Smooth muscle cell (in vitro differentiated cells): ENCODE measurements around the gene UBE2G1. TPM values are rescaled to one million over a fixed set of nuclear protein-coding genes. Genes with fewer than 3 reads are reported as not detected.

Experiments used
- DNase-seq: peaks from one replicate; lab custom pipeline; 2025; ENCODE audit not compliant: unreplicated experiment; lab: John Stamatoyannopoulos, UW
- H2AFZ ChIP-seq: fragments of 200-600 bp; sonication (generic); 2 replicates; pipeline ENCODE4 v1.6.0; 2016; ENCODE audit warnings: antibody characterized with exemption, low read depth, mild to moderate bottlenecking
- H3F3A ChIP-seq: fragments of 200-600 bp; sonication (generic); 2 replicates; pipeline ENCODE4 v1.6.0; 2017; ENCODE audit warnings: antibody characterized with exemption, low read depth
- H3K27ac ChIP-seq: fragments of 200-600 bp; sonication (generic); 2 replicates; pipeline ENCODE4 v1.5.1; 2016; ENCODE audit warnings: low read depth, mild to moderate bottlenecking
- H3K27me3 ChIP-seq: fragments of 200-600 bp; sonication (generic); 2 replicates; pipeline ENCODE4 v1.6.1; 2016; ENCODE audit warnings: low read depth, mild to moderate bottlenecking
- H3K36me3 ChIP-seq: fragments of 200-600 bp; sonication (generic); 2 replicates; pipeline ENCODE4 v1.5.1; 2016; ENCODE audit warnings: low read depth
- H3K4me1 ChIP-seq: fragments of 200-600 bp; sonication (generic); 2 replicates; pipeline ENCODE4 v1.5.1; 2016; ENCODE audit warnings: low read depth
- H3K4me2 ChIP-seq: fragments of 200-600 bp; sonication (generic); 2 replicates; pipeline ENCODE4 v1.6.0; 2016; ENCODE audit warnings: mild to moderate bottlenecking
- H3K4me3 ChIP-seq: fragments of 200-600 bp; sonication (generic); 2 replicates; pipeline ENCODE4 v1.5.1; 2016; ENCODE audit warnings: mild to moderate bottlenecking
- H3K79me2 ChIP-seq: fragments of 200-600 bp; sonication (generic); 2 replicates; pipeline ENCODE4 v1.6.0; 2016; ENCODE audit warnings: low read depth, mild to moderate bottlenecking
- H3K9ac ChIP-seq: fragments of 200-600 bp; sonication (generic); 2 replicates; pipeline ENCODE4 v1.6.0; 2016; ENCODE audit warnings: low read depth
- H3K9me3 ChIP-seq: fragments of 200-600 bp; sonication (generic); replicated peaks from 2 replicates; pipeline ENCODE4 v1.5.1; 2016; ENCODE audit warnings: low read depth
- H4K20me1 ChIP-seq: fragments of 200-600 bp; sonication (generic); 2 replicates; pipeline ENCODE4 v1.6.0; 2016; ENCODE audit warnings: low read depth
- CTCF ChIP-seq: fragments of 200-600 bp; sonication (generic); IDR thresholded peaks from 2 replicates; pipeline ENCODE4 v1.5.1; 2017; ENCODE audit warnings: borderline replicate concordance, mild to moderate bottlenecking, antibody characterized with exemption; ENCODE audit not compliant: insufficient read depth, poor library complexity, severe bottlenecking
- WGBS: methylation state at CpG from one replicate; pipeline ENCODE4 v1.1.7; 2016; ENCODE audit warnings: low lambda C conversion rate; 5-methylcytosine and 5-hydroxymethylcytosine counted together
- polyA plus RNA-seq: library from polyadenylated mRNA; unstranded; fragments of >200 nt; fragmentation: Nextera tagmentation; extraction: Ambion mirVana; gene quantifications from 2 replicates; pipeline ENCODE4 v1.2.1, GENCODE V29; 2016
- total RNA-seq: library from RNA; depleted of rRNA; stranded (reverse); fragments of >200 nt; gene quantifications from 2 replicates; pipeline ENCODE4 v1.2.3, GENCODE V29; 2014

Gene UBE2G1
- total and polyA plus RNA-seq, 2 experiments from 2014 or later = 39.9 to 63.7 TPM

GRCh38 chr17:4233668-4234258 lies 132.7 kb downstream of the UBE2G1 start:
- 90% methylated on average over 7 of the region's 7 CpGs for WGBS
- Histone ChIP-seq H3K9me3 (no peaks in the 10 kb centered on the region), H3K4me1 (peaks cover 13% of the 10 kb centered on the region), H3K9ac (peak overlapping the region; percentile 82), H3K4me2 (no peak overlapping the region), H3F3A (peaks cover 25% of the 10 kb centered on the region), H3K4me3 (no peak overlapping the region), H3K27ac (peak overlapping the region; percentile 95), H3K27me3 (no peaks in the 10 kb centered on the region), H2AFZ (no peak overlapping the region), H3K79me2 (no peaks in the 10 kb centered on the region), H3K36me3 (no peaks in the 10 kb centered on the region), H4K20me1 (peaks cover 5% of the 10 kb centered on the region)
- TF ChIP-seq CTCF = no peak
- no peak for DNase-seq

DNA sequence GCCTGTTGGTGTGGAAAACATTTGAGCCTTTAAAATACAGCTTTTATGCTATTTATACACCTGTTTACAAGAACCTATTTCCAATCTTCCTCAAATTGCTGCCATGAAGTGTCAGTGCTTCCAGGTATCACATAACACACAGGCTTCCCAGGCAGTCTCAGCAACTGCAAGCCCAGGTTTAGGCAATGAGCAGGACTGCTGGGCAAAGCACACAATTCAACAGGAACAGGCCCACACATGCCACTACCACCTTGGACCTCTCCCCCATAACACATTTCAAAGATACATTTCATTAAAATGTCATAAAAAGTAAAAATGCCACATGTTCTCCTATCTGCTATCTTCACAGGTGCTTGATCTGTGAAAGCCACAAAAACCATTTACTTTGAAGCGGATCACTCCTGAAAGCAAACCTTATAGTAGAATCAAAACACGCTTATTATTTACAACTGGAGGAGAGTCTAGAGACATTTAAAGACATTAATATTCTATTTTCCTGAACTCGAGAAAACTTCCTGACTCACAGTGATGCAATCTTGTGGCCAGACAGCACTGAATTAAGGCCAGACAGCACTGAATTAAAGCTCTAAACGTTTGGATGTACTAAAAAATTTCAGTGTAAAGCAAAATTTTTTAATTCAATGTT lies 134.2 kb downstream of the UBE2G1 start:
- Histone ChIP-seq H3K4me3 (no peak overlapping the region), H3K4me1 (peaks cover 13% of the 10 kb centered on the region), H2AFZ (no peak overlapping the region), H4K20me1 (peaks cover 5% of the 10 kb centered on the region), H3F3A (peaks cover 34% of the 10 kb centered on the region), H3K4me2 (peak overlapping the region; percentile 75), H3K9ac (peak overlapping the region; percentile 82), H3K27ac (peak overlapping the region; percentile 95), H3K9me3 (no peaks in the 10 kb centered on the region), H3K27me3 (no peaks in the 10 kb centered on the region), H3K79me2 (peaks cover 9% of the 10 kb centered on the region), H3K36me3 (no peaks in the 10 kb centered on the region)
- DNase-seq = no peak
- 36% methylated on average over 4 of the region's 4 CpGs for WGBS
- no peak for TF ChIP-seq CTCF

- H3K27ac ChIP-seq = peak overlapping the region; percentile 95
- DNase-seq = no peak
- peaks cover 34% of the 10 kb centered on the region for H3F3A ChIP-seq
- H3K9ac ChIP-seq = peak overlapping the region; percentile 73
- H4K20me1 ChIP-seq = peaks cover 5% of the 10 kb centered on the region
- H3K4me1 ChIP-seq = peaks cover 13% of the 10 kb centered on the region
- H3K9me3 ChIP-seq = no peaks in the 10 kb centered on the region
- 38% methylated on average over 8 of the region's 8 CpGs for WGBS
- peak overlapping the region; percentile 80 for H3K4me2 ChIP-seq
- H3K4me3 ChIP-seq = peak overlapping the region; percentile 17
- peaks cover 29% of the 10 kb centered on the region for H3K79me2 ChIP-seq
- no peak for TF ChIP-seq CTCF
- no peaks in the 10 kb centered on the region for H3K36me3 ChIP-seq
- H3K27me3 ChIP-seq = no peaks in the 10 kb centered on the region
- no peak overlapping the region for H2AFZ ChIP-seq
Observed at GRCh38 chr17:4229627-4230541, 136.6 kb downstream of the UBE2G1 start.
